Skeletal muscle tissue (tissue), 4 donors: ENCODE measurements around the gene NFATC2. TPM values are rescaled to one million over a fixed set of nuclear protein-coding genes. Genes with fewer than 3 reads are reported as not detected.

Source experiments
- H3K27ac ChIP-seq: one replicate; pipeline ENCODE4 v1.7.0; 2013; ENCODE audit warnings: mild to moderate bottlenecking, low read depth, low read length, inconsistent platforms
- H3K27me3 ChIP-seq, 3 donors: one replicate each; pipeline ENCODE4 v1.7.0; 2013; ENCODE audit warnings: low read length in 3 of 3; ENCODE audit not compliant: control insufficient read depth in 3 of 3, insufficient read depth in 3 of 3
- H3K36me3 ChIP-seq, 3 donors: one replicate each; pipeline ENCODE4 v1.7.0; 2013; ENCODE audit warnings: low read length in 3 of 3; ENCODE audit not compliant: control insufficient read depth in 3 of 3, insufficient read depth in 3 of 3
- H3K4me1 ChIP-seq, 3 donors: one replicate each; pipeline ENCODE4 v1.7.0; 2013; ENCODE audit warnings: low read length in 3 of 3, mild to moderate bottlenecking in 3 of 3; ENCODE audit not compliant: control insufficient read depth in 3 of 3, insufficient read depth in 3 of 3
- H3K4me3 ChIP-seq, 3 donors: one replicate each; pipeline ENCODE4 v1.7.0; 2013; ENCODE audit warnings: low read length in 3 of 3
- H3K9ac ChIP-seq, 3 donors: one replicate each; pipeline ENCODE4 v1.7.0; 2013; ENCODE audit warnings: low read length in 3 of 3, mild to moderate bottlenecking in 3 of 3, moderate library complexity in 2 of 3, low read depth in 1 of 3
- H3K9me3 ChIP-seq, 3 donors: one replicate each; pipeline ENCODE4 v1.7.0; 2013; ENCODE audit warnings: low read length in 3 of 3; ENCODE audit not compliant: control insufficient read depth in 3 of 3
- total RNA-seq: library from RNA; depleted of rRNA; stranded (reverse); fragments of >200 nt; gene quantifications from one replicate; pipeline ENCODE4 v1.2.3, GENCODE V29; 2014
- donor health status: Osteomylitis.

Gene NFATC2
- total RNA-seq, 1 donor from 2014 or later: 3.1 TPM

GRCh38 chr20:51396365-51396909 is 146.1 kb downstream of the NFATC2 start:
- Histone ChIP-seq H3K4me3 (no peak overlapping the region), H3K27me3 (no peaks in the 10 kb centered on the region), H3K27ac (no peak overlapping the region), H3K36me3 (peaks cover 0 to 8% (median 0%) of the 10 kb centered on the region in 3 donors), H3K4me1 (peaks cover 41 to 50% (median 50%) of the 10 kb centered on the region in 3 donors), H3K9me3 (no peaks in the 10 kb centered on the region), H3K9ac (peak overlapping the region in 1 of 3 donors; percentile 40)

DNA sequence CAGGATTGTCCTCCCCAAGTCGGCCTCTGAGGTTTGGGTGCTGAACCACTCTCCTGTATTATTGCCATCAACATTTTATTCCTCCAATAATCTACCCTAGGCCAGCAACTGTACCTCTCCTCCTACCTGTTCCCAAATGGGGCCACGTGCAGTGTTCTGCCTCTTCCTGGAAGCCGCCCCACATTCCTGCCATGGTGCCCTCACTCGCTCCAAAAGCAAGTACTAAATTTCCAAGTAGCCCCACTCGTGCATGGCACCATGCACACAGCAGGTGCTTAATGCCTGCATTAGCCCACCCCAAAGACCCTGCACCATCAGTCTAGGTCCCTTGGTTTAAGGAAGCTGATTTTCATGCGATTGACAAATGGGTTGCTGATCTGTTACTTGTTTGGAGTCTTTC is 147.8 kb downstream of the NFATC2 start:
- Histone ChIP-seq H3K9ac (peak overlapping the region in 1 of 3 donors; percentile 42), H3K36me3 (peaks cover 0 to 13% (median 0%) of the 10 kb centered on the region in 3 donors), H3K4me1 (peaks cover 49 to 63% (median 61%) of the 10 kb centered on the region in 3 donors), H3K4me3 (no peak overlapping the region), H3K27ac (peak overlapping the region; percentile 48), H3K9me3 (no peaks in the 10 kb centered on the region), H3K27me3 (no peaks in the 10 kb centered on the region)

DNA sequence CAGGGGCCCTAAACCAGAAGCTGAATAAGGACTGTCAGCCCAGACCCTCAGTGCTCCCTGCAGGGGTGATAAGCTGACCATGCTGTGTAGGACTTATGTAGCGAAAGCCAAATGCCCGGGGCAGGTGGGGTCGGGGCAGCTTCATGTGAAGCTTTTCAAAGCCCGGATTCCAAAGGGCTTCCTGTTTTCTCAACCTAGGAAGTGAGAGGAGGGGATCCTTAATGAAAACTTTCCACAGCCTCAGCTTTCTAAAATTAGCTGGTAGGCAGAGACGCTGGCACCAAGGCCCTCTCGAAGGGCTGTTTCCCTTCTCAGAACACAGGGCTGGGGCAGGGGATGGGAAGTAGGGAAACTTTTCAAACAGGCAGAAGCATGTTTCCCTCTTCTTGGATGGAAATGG is 148.9 kb downstream of the NFATC2 start:
- no peaks in the 10 kb centered on the region for H3K27me3 ChIP-seq
- peak overlapping the region; percentile 48 for H3K27ac ChIP-seq
- H3K36me3 ChIP-seq: peaks cover 0 to 13% (median 0%) of the 10 kb centered on the region in 3 donors
- peak overlapping the region in 2 of 3 donors; percentile 45 to 64 for H3K9ac ChIP-seq
- peaks cover 41 to 56% (median 53%) of the 10 kb centered on the region in 3 donors for H3K4me1 ChIP-seq
- no peaks in the 10 kb centered on the region for H3K9me3 ChIP-seq
- peak overlapping the region in 2 of 3 donors; percentile 29 to 44 for H3K4me3 ChIP-seq

DNA sequence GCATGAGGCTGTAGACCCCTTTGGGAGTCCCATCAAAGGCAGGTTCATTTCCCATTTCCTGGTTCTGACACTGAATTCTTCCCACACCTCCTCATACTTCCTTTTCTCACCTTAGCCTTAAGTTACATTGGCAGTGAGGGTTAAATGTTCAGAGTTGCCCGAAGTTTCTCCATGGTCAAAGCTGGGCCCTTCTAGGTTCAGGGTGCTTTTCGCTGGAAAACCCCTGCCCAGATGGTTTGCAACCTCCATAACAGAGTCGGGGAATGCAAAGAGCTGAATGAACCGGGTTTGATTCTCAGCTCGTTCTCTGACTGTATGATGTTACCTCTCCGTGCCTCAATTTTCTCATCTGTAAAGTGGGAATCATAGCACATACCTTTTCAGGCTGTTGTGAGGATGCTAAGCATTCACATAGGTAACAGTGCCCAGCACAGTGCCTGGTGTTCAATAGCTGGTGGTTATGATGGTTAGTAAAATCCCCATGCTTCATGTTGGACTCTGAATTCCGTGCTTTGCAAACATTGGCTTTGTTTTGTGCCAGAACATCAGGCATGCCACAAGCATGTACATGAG is 149.8 kb downstream of the NFATC2 start:
- no peaks in the 10 kb centered on the region for H3K27me3 ChIP-seq
- H3K36me3 ChIP-seq: peaks cover 0 to 13% (median 0%) of the 10 kb centered on the region in 3 donors
- no peak overlapping the region for H3K4me3 ChIP-seq
- H3K9me3 ChIP-seq: no peaks in the 10 kb centered on the region
- no peak overlapping the region for H3K9ac ChIP-seq
- peaks cover 41 to 54% (median 52%) of the 10 kb centered on the region in 3 donors for H3K4me1 ChIP-seq
- no peak overlapping the region for H3K27ac ChIP-seq

- Histone ChIP-seq H3K9me3 (no peaks in the 10 kb centered on the region), H3K27me3 (no peaks in the 10 kb centered on the region), H3K27ac (no peak overlapping the region), H3K4me1 (peaks cover 39 to 52% (median 49%) of the 10 kb centered on the region in 3 donors), H3K36me3 (peaks cover 0 to 7% (median 0%) of the 10 kb centered on the region in 3 donors), H3K4me3 (no peak overlapping the region), H3K9ac (no peak overlapping the region)
Observed at GRCh38 chr20:51391926-51392325, 150.6 kb downstream of the NFATC2 start.

DNA sequence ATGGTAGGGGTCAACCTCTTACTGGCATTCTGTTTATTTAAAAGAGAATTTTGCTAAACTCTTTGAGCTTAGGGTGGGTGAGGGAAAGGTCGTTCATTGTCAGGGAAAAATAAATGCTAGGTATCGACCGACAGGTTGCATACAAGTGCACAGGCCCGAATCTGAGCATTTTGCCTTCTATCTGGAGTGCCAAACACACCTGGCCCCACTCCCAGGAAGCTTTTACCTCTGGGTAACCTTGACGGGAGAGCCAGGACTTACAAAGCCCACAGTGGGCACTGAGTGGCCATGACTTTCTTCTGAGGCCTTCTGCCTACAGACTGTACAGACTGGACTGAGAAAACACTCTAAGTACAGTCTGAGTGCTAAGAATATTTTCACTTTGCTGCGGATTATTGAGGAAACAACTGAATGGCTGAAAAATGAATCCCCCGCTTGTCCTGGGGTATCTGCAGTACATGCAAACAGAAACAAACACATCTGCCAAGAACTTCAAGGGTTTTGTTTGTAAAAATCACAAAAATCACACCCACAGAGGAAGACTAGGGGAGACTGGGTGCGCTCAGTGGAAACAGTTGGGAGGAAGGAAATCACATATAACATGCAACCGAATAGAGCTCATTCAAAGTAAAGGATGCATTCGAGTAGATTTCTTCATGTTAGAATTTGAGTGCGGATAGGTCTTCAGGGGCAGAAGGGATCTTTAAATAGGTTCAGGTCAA is 152.8 kb downstream of the NFATC2 start:
- Histone ChIP-seq H3K27ac (peak overlapping the region; percentile 24), H3K4me1 (peaks cover 32 to 47% (median 40%) of the 10 kb centered on the region in 3 donors), H3K9me3 (no peaks in the 10 kb centered on the region)

DNA sequence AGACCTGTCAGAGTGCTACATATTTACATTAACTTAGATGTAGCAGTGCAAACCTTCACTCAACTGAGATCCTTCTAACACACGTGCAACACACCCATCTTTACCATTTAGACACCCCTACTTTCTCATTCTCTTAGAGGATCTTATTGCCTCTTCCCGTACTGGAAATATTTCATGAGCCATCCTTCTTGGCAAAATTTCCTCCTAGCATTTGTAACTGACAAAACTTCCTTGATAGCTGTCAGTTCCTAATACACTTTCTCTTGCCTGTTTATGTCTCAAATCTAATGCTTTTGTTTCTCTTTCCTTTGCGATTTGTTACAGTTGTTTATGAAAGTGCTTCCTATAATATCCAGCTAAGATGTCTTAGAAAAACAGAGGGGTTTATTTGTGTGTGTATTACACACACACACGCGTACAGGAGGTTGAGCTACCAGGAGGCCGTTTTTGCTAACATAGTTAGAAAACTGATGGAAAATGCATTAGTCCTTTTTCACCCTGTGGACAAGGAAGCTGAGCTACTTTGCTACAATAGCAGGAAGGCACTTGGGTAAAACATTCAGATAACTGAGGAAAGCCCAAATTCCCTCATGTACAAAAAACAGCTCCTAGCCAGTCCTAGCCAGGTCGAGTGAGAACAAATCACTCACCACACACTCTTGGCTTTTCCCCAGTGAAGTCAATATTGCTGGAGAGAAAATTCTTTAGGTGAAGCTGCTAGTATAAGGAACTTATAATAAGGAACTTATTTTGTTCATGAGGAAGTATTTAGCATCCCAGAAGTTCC is 153.6 kb downstream of the NFATC2 start:
- peak overlapping the region; percentile 24 for H3K27ac ChIP-seq
- no peaks in the 10 kb centered on the region for H3K9me3 ChIP-seq
- no peak overlapping the region for H3K4me3 ChIP-seq
- H3K27me3 ChIP-seq: no peaks in the 10 kb centered on the region
- H3K4me1 ChIP-seq: peaks cover 24 to 41% (median 32%) of the 10 kb centered on the region in 3 donors
- H3K36me3 ChIP-seq: peaks cover 0 to 5% (median 0%) of the 10 kb centered on the region in 3 donors
- H3K9ac ChIP-seq: peak overlapping the region in 1 of 3 donors; percentile 34

More for the DNA sequence above, 152.8 kb downstream of the NFATC2 start:
- H3K36me3 ChIP-seq: peaks cover 0 to 5% (median 0%) of the 10 kb centered on the region in 3 donors
- H3K27me3 ChIP-seq: no peaks in the 10 kb centered on the region
- H3K9ac ChIP-seq: peak overlapping the region in 2 of 3 donors; percentile 17 to 54
- H3K4me3 ChIP-seq: no peak overlapping the region

DNA sequence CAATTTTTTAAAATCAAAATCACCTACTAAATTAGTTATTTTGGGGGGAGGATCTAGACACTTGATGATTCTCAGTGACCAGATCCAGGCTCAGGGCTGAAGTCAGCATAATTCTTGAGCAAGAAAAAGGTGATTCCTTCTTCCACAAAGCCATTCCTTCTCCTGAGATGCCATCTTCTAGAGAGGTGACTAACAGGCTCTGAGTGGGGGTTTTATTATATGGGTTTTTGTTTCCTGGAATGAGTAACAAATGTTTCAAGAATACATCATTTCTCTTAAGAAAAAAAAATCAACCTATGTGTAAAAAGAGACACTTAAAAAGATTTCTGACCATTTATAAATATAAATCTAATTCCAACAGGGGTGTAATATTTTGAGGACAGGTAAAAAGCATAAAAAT is 154.3 kb downstream of the NFATC2 start:
- Histone ChIP-seq H3K9me3 (no peaks in the 10 kb centered on the region), H3K27ac (no peak overlapping the region), H3K4me3 (no peak overlapping the region), H3K9ac (no peak overlapping the region), H3K36me3 (peaks cover 0 to 5% (median 0%) of the 10 kb centered on the region in 3 donors), H3K27me3 (no peaks in the 10 kb centered on the region), H3K4me1 (peaks cover 20 to 41% (median 29%) of the 10 kb centered on the region in 3 donors)

DNA sequence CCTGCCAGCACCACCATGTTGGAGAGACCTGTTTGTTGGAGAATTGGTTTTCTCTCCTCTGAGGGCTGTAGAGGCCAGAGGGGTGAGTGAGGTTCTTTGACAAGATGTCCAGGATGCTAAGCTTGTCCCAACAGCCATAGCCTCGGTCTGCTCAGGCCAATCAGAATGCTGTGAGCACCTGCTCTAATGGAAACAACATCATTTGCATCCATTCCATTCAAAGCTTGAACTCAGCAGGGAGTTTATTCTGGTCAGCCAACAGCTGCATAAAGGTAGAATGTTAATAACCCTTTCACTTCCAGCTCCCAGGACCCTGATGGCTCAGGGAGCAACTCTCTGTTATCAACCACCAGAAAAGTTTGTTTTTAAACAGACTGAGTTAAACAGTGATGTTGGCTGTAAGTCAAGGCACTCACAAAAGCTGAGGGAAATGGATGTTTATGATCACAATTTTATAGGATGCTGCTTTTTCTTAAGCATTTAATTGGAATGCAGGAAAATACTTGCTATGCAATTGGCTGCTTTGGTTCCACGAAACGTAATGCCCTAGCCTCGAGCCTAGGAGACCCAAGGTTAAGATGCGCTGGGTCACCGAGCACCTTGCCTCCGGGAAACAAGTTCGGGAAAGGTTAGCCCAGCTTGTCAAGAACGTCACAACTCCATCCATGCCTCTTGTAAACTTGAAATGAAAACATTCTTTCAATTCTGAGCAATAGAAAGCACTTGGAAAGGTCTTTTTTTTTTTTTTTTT is 155.2 kb downstream of the NFATC2 start:
- H3K27ac ChIP-seq: no peak overlapping the region
- H3K4me1 ChIP-seq: peaks cover 24 to 38% (median 29%) of the 10 kb centered on the region in 3 donors
- no peak overlapping the region for H3K9ac ChIP-seq
- H3K4me3 ChIP-seq: no peak overlapping the region
- no peaks in the 10 kb centered on the region for H3K27me3 ChIP-seq
- H3K9me3 ChIP-seq: no peaks in the 10 kb centered on the region
- peaks cover 0 to 5% (median 0%) of the 10 kb centered on the region in 3 donors for H3K36me3 ChIP-seq
